Fibroblast of skin of right quadriceps (primary cell): ENCODE measurements around the gene DEPDC4.
"Not testable (repeated sequence)": the region's sequence is repeated elsewhere in the genome, so short reads cannot be mapped to it uniquely, and the experiment has no call there.

Experiments
- DNase-seq: peaks from one replicate; pipeline ENCODE4 v3.0.0-alpha.2; 2013

DEPDC4 gene

GRCh38 chr12:100258127-100258526, 8.8 kb downstream of the DEPDC4 start:
- DNase-seq: no peak

- no peak for DNase-seq
These were observed 12.0 kb downstream of the DEPDC4 start for GRCh38 chr12:100254876-100255275.

- no peak for DNase-seq
These were observed 13.4 kb downstream of the DEPDC4 start for GRCh38 chr12:100253437-100253836.

- no peak for DNase-seq
These were observed 15.0 kb downstream of the DEPDC4 start for GRCh38 chr12:100251917-100252316.

GRCh38 chr12:100249941-100250340, 16.9 kb downstream of the DEPDC4 start:
- DNase-seq: no peak

GRCh38 chr12:100248886-100249285, 18.0 kb downstream of the DEPDC4 start:
- peak; percentile 40 for DNase-seq

GRCh38 chr12:100247765-100248164, 19.1 kb downstream of the DEPDC4 start:
- DNase-seq: no peak

GRCh38 chr12:100243137-100243536, 23.7 kb downstream of the DEPDC4 start:
- DNase-seq: no peak

- no peak for DNase-seq
These were observed 27.3 kb downstream of the DEPDC4 start for GRCh38 chr12:100239589-100239988.

- no peak for DNase-seq
These were observed 28.1 kb downstream of the DEPDC4 start for GRCh38 chr12:100238801-100239200.

GRCh38 chr12:100234591-100235304, 32.1 kb downstream of the DEPDC4 start:
- DNase-seq: peak; percentile 64

- DNase-seq: peak; percentile 31
These were observed 32.7 kb downstream of the DEPDC4 start for GRCh38 chr12:100234166-100234565.

GRCh38 chr12:100231873-100232272, 35.0 kb downstream of the DEPDC4 start:
- not testable (repeated sequence) for DNase-seq

GRCh38 chr12:100229876-100230275, 37.0 kb downstream of the DEPDC4 start:
- DNase-seq: no peak

- peak; percentile 8 for DNase-seq
These were observed 37.7 kb downstream of the DEPDC4 start for GRCh38 chr12:100229036-100229635.

- DNase-seq: no peak
These were observed 41.4 kb downstream of the DEPDC4 start for GRCh38 chr12:100225491-100225890.

- DNase-seq: not testable (repeated sequence)
These were observed 44.7 kb downstream of the DEPDC4 start for GRCh38 chr12:100222173-100222572.

GRCh38 chr12:100221523-100221922, 45.4 kb downstream of the DEPDC4 start:
- DNase-seq: no peak

- no peak for DNase-seq
These were observed 47.4 kb downstream of the DEPDC4 start for GRCh38 chr12:100219328-100220109.

GRCh38 chr12:100216337-100216736, 50.5 kb downstream of the DEPDC4 start:
- DNase-seq: no peak

- no peak for DNase-seq
These were observed 51.7 kb downstream of the DEPDC4 start for GRCh38 chr12:100215209-100215608.

GRCh38 chr12:100214518-100214917, 52.4 kb downstream of the DEPDC4 start:
- DNase-seq: no peak

- no peak for DNase-seq
These were observed 53.6 kb downstream of the DEPDC4 start for GRCh38 chr12:100213016-100213891.
